Gastrocnemius medialis (tissue), 4 donors: Measurements from ENCODE around the gene PFN1.

Experiments
- CTCF ChIP-seq, 5 experiments: fragments of 450-650 bp in 3 of 5; fragments of 200-600 bp in 2 of 5; sonication (generic) in 2 of 5; IDR thresholded peaks in 4 of 5; conservative IDR thresholded peaks in 1 of 5; 1 replicate in 4 of 5; 2 replicates in 1 of 5; pipeline ENCODE4 v1.5.1; 2016 to 2019; ENCODE audit warnings: antibody characterized with exemption in 5 of 5, mild to moderate bottlenecking in 3 of 5, moderate library complexity in 3 of 5
- POLR2A ChIP-seq, 2 donors: fragments of 450-650 bp; IDR thresholded peaks; one replicate each; pipeline ENCODE4 v1.6.1; 2017; ENCODE audit warnings: antibody characterized with exemption in 2 of 2, mild to moderate bottlenecking in 2 of 2, moderate library complexity in 2 of 2

GRCh38 chr17:4932756-4933155 is 15.6 kb downstream of the PFN1 start:
- TF ChIP-seq CTCF (IDR thresholded peaks at IDR 0.05 in 4 of 5, conservative IDR thresholded peaks at IDR 0.05 in 1 of 5) (no peak), POLR2A (IDR thresholded peaks at IDR 0.05) (no peak)
